GM18519 (cell line): ENCODE data around the gene SLC19A1.

Experiments used
- ATAC-seq: cut with Tn5 transposase; IDR thresholded peaks from one replicate; pipeline ENCODE4 v1.9.1; 2021; ENCODE audit warnings: mild to moderate bottlenecking, moderate library complexity; ENCODE audit not compliant: unreplicated experiment, low FRiP score

Gene SLC19A1

GRCh38 chr21:45448810-45449657, 93.2 kb downstream of the SLC19A1 start:
- ATAC-seq, result no peak

GRCh38 chr21:45448283-45448809, 93.9 kb downstream of the SLC19A1 start:
- no peak for ATAC-seq
